Kidney epithelial cell (primary cell): ENCODE results near the gene ADCY2. TPM values are rescaled to one million over a fixed set of nuclear protein-coding genes. Genes with fewer than 3 reads are reported as not detected.
A peak's percentile ranks its signal among the peaks of the same experiment; 100 is the strongest.

ENCODE experiments used
- DNase-seq: peaks from one replicate; pipeline ENCODE4 v3.0.0-alpha.2; 2010; ENCODE audit warnings: low read depth
- H3K27me3 ChIP-seq: 2 replicates; pipeline ENCODE4 v1.6.0; 2011; ENCODE audit warnings: low read length; ENCODE audit not compliant: control insufficient read depth, insufficient read depth
- H3K36me3 ChIP-seq: 2 replicates; pipeline ENCODE4 v1.5.1; 2011; ENCODE audit warnings: low read length; ENCODE audit not compliant: control insufficient read depth, insufficient read depth
- H3K4me3 ChIP-seq: 2 replicates; pipeline ENCODE4 v1.5.1; 2011; ENCODE audit warnings: low read depth, mild to moderate bottlenecking, control low read depth, low read length
- CTCF ChIP-seq: IDR thresholded peaks from 2 replicates; pipeline ENCODE4 v1.5.1; 2011; ENCODE audit warnings: mild to moderate bottlenecking, moderate library complexity, low read length, control low read depth, inconsistent platforms; ENCODE audit not compliant: insufficient read depth, poor library complexity, severe bottlenecking
- total RNA-seq: library from RNA; depleted of rRNA; stranded (reverse); fragments of >200 nt; gene quantifications from 2 replicates; pipeline ENCODE4 v1.2.3, GENCODE V29; 2015

ADCY2 gene
- total RNA-seq, 1 donor from 2014 or later = 0.25 TPM

DNA sequence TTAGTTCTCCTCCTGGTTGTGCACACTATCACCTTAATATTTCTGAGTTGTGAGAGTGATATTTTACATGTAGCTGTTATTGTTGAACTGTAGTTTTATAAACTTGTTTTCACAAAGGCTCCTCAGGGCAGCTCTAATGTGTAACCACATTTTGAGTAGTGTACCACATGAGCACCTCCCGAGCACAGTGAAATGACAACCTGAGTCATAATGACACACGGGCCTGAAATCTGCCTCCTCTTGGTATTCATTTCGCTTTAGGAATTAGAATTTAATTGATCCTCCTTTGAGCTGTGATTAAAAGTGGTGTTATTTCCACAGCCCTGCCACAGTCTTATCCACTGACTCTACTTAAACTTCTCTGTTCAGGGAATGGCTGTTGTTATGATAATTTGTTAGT lies 480.9 kb downstream of the ADCY2 start:
- TF ChIP-seq CTCF = no peak
- Histone ChIP-seq H3K27me3 (no peaks in the 10 kb centered on the region), H3K4me3 (no peak overlapping the region), H3K36me3 (no peaks in the 10 kb centered on the region)
- DNase-seq = peak; percentile 26

DNA sequence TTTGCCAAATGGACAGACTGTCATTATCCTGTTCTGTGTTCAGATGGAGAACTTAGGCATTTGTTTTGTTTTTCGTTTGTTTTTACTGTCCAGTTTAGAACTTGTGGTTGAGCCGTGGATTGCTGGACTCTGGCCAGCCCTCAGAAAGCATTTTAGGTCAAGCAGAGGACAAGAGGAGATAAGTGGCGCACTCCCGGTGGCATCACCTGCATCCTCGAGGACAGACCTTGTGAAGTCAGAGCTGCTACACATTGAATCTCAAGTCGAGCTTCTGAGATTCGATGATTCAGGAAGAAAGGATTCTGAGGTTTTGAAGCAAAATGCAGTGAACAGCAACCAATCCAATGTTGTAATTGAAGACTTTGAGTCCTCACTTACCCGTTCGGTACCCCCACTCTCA lies 481.9 kb downstream of the ADCY2 start:
- Histone ChIP-seq H3K36me3 (peaks cover 1% of the 10 kb centered on the region), H3K27me3 (no peaks in the 10 kb centered on the region), H3K4me3 (no peak overlapping the region)
- DNase-seq = peak; percentile 21
- TF ChIP-seq CTCF = no peak

- Histone ChIP-seq H3K27me3 (no peaks in the 10 kb centered on the region), H3K4me3 (no peak overlapping the region), H3K36me3 (peaks cover 1% of the 10 kb centered on the region)
- TF ChIP-seq CTCF = no peak
- peak; percentile 23 for DNase-seq
Observed at GRCh38 chr5:7878381-7878873, 482.5 kb downstream of the ADCY2 start.
